Urinary bladder (tissue), 4 donors: ENCODE measurements around the gene TPRG1. TPM values are rescaled to one million over a fixed set of nuclear protein-coding genes. Genes with fewer than 3 reads are reported as not detected.

ENCODE experiments used
- DNase-seq: peaks from one replicate; pipeline ENCODE4 v3.0.0-alpha.2; 2015; ENCODE audit errors: extremely low spot score
- H3K27ac ChIP-seq: one replicate; pipeline ENCODE4 v1.5.1; 2013; ENCODE audit warnings: low read depth, mild to moderate bottlenecking, moderate library complexity
- H3K36me3 ChIP-seq: one replicate; pipeline ENCODE4 v1.6.1; 2013; ENCODE audit warnings: mild to moderate bottlenecking, moderate library complexity; ENCODE audit not compliant: insufficient read depth
- H3K4me1 ChIP-seq: one replicate; pipeline ENCODE4 v1.6.1; 2013; ENCODE audit warnings: mild to moderate bottlenecking, moderate library complexity; ENCODE audit not compliant: insufficient read depth
- H3K4me3 ChIP-seq: one replicate; pipeline ENCODE4 v1.5.1; 2013; ENCODE audit warnings: low read depth, low read length
- WGBS: extraction: QIAGEN DNeasy Blood & Tissue Kit; methylation state at CpG from one replicate; pipeline ENCODE4 v1.1.7; 2013; 5-methylcytosine and 5-hydroxymethylcytosine counted together
- polyA plus RNA-seq: library from polyadenylated mRNA; stranded (reverse); fragments of 200-250 nt; gene quantifications from one replicate; pipeline ENCODE4 v1.2.3, GENCODE V29; 2013
- total RNA-seq: library from RNA; depleted of rRNA; stranded (reverse); fragments of >200 nt; gene quantifications from one replicate; pipeline ENCODE4 v1.2.3, GENCODE V29; 2014
- donor health status: healthy with polysubstance abuse.
- donor health status: healthy.

Gene TPRG1
- total and polyA plus RNA-seq, 2 donors, result 1.2 to 6.2 TPM

DNA sequence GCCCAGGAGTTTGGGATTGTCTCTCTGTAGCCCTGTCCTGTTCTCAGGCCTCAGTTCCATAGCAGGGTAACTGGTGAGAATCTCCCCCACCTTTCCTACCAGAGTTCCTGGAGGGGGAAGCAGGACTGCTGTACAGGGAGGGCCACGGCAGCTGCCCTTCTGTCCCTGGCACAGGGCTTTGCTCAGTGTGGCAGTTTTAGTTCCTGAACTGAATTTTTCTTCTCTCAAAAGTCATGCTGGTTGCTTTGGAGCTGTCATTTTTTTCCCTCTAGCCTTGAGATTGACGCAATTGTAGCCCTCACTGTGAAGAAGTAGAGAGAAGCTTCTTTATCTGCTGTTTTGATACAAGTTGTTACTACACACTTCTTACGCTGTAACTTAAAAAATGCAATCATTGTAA is 55.5 kb downstream of the TPRG1 start:
- DNase-seq, result no peak
- H3K27ac ChIP-seq, result no peak overlapping the region
- H3K36me3 ChIP-seq, result no peaks in the 10 kb centered on the region
- no peak overlapping the region for H3K4me3 ChIP-seq
- WGBS, result 78% methylated on average over 3 of the region's 3 CpGs
- no peaks in the 10 kb centered on the region for H3K4me1 ChIP-seq

GRCh38 chr3:189229196-189229828 is 57.5 kb downstream of the TPRG1 start:
- Histone ChIP-seq H3K4me3 (no peak overlapping the region), H3K36me3 (no peaks in the 10 kb centered on the region), H3K4me1 (no peaks in the 10 kb centered on the region), H3K27ac (no peak overlapping the region)
- no peak for DNase-seq
- 64% methylated on average over 5 of the region's 5 CpGs for WGBS

GRCh38 chr3:189232790-189233189 is 61.0 kb downstream of the TPRG1 start:
- H3K4me3 ChIP-seq, result no peak overlapping the region
- H3K36me3 ChIP-seq, result no peaks in the 10 kb centered on the region
- WGBS, result 69% methylated on average over 3 of the region's 3 CpGs
- H3K4me1 ChIP-seq, result no peaks in the 10 kb centered on the region
- DNase-seq, result no peak
- no peak overlapping the region for H3K27ac ChIP-seq

GRCh38 chr3:189233225-189233858 is 61.6 kb downstream of the TPRG1 start:
- Histone ChIP-seq H3K4me3 (no peak overlapping the region), H3K4me1 (no peaks in the 10 kb centered on the region), H3K36me3 (no peaks in the 10 kb centered on the region), H3K27ac (no peak overlapping the region)
- DNase-seq, result peak; percentile 28
- 46% methylated on average over 5 of the region's 5 CpGs for WGBS

DNA sequence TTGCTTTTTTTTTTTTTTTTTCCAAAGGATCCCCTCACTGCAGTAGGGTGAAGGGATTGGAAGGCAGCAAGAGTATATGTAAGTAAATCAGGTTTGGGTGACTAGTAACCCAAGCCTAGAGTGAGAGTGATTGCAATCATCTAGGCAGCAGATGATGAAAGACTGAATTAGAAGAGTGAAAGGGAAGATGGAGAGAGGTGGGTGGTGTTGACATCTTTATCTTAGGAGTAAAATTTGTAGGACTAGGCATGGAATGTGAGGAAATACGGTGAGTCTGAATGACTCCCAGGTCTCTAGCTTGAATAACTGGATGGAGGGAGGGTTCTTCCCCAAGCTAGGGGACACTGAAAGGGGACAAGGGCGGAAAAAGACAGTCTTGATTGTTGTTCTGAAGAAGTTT is 63.4 kb downstream of the TPRG1 start:
- 78% methylated on average over 2 of the region's 2 CpGs for WGBS
- DNase-seq, result no peak
- no peak overlapping the region for H3K4me3 ChIP-seq
- H3K4me1 ChIP-seq, result no peaks in the 10 kb centered on the region
- no peak overlapping the region for H3K27ac ChIP-seq
- H3K36me3 ChIP-seq, result no peaks in the 10 kb centered on the region

DNA sequence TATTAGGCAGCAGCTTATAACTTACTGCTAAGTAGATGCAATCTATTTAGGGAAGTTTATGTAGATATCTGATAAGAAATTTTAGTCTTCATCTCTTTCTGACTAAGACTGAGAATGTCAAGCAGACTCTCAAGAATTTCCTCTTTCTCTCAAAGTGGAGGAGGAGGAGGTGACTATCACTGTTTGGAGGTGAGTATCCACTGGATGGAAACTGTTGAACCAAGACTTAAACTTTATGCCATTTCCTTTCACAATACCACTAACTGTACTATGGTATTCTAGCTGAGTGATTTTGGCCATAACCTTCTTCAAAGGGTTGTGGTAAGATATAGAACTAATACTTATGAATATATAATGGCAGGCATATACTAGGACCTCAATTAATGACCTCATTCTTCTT is 64.6 kb downstream of the TPRG1 start:
- H3K36me3 ChIP-seq, result no peaks in the 10 kb centered on the region
- H3K4me1 ChIP-seq, result no peaks in the 10 kb centered on the region
- no peak for DNase-seq
- H3K4me3 ChIP-seq, result no peak overlapping the region
- no peak overlapping the region for H3K27ac ChIP-seq

- WGBS, result 87% methylated on average over 4 of the region's 4 CpGs
- DNase-seq, result no peak
- Histone ChIP-seq H3K36me3 (no peaks in the 10 kb centered on the region), H3K27ac (no peak overlapping the region), H3K4me3 (no peak overlapping the region), H3K4me1 (no peaks in the 10 kb centered on the region)
Observed at GRCh38 chr3:189237526-189237925, 65.8 kb downstream of the TPRG1 start.

DNA sequence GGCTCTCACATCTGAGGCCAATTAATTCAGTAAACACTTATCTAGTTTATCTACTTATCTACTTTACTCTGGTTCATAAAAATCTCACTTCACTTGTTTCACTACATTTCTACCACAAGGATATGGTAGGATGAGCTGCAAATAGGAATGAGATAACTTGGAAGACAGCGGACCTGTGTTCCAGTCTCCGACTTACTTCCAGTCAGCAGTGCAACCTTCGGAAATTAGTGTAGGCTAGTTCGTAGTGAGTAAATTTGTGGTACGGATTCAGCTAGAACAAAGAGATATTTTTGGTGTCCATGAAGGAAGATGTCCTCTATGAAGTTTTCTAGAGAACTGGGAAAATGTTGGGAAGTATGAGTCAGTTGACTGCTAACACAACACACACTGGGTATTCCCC is 66.3 kb downstream of the TPRG1 start:
- Histone ChIP-seq H3K27ac (no peak overlapping the region), H3K36me3 (no peaks in the 10 kb centered on the region), H3K4me1 (no peaks in the 10 kb centered on the region), H3K4me3 (no peak overlapping the region)
- 91% methylated on average over 5 of the region's 5 CpGs for whole genome bisulfite sequencing
- DNase-seq, result no peak

- no peak for DNase-seq
Observed at GRCh38 chr3:189239616-189240015, 67.8 kb downstream of the TPRG1 start.

GRCh38 chr3:189249987-189250386 is 78.2 kb downstream of the TPRG1 start:
- DNase-seq, result no peak
- WGBS, result 34% methylated on average over 1 of the region's 1 CpG
- H3K4me3 ChIP-seq, result no peak overlapping the region

More at GRCh38 chr3:189239616-189240015, 67.8 kb downstream of the TPRG1 start:
- Histone ChIP-seq H3K4me3 (no peak overlapping the region), H3K4me1 (no peaks in the 10 kb centered on the region), H3K27ac (no peak overlapping the region), H3K36me3 (no peaks in the 10 kb centered on the region)
- 92% methylated on average over 5 of the region's 5 CpGs for WGBS

GRCh38 chr3:189258261-189258660 is 86.5 kb downstream of the TPRG1 start:
- 81% methylated on average over 3 of the region's 3 CpGs for WGBS
- Histone ChIP-seq H3K27ac (no peak overlapping the region), H3K36me3 (no peaks in the 10 kb centered on the region), H3K4me1 (no peaks in the 10 kb centered on the region), H3K4me3 (no peak overlapping the region)
- DNase-seq, result no peak

More at GRCh38 chr3:189249987-189250386, 78.2 kb downstream of the TPRG1 start:
- H3K4me1 ChIP-seq, result no peaks in the 10 kb centered on the region
- H3K36me3 ChIP-seq, result no peaks in the 10 kb centered on the region
- H3K27ac ChIP-seq, result no peak overlapping the region

DNA sequence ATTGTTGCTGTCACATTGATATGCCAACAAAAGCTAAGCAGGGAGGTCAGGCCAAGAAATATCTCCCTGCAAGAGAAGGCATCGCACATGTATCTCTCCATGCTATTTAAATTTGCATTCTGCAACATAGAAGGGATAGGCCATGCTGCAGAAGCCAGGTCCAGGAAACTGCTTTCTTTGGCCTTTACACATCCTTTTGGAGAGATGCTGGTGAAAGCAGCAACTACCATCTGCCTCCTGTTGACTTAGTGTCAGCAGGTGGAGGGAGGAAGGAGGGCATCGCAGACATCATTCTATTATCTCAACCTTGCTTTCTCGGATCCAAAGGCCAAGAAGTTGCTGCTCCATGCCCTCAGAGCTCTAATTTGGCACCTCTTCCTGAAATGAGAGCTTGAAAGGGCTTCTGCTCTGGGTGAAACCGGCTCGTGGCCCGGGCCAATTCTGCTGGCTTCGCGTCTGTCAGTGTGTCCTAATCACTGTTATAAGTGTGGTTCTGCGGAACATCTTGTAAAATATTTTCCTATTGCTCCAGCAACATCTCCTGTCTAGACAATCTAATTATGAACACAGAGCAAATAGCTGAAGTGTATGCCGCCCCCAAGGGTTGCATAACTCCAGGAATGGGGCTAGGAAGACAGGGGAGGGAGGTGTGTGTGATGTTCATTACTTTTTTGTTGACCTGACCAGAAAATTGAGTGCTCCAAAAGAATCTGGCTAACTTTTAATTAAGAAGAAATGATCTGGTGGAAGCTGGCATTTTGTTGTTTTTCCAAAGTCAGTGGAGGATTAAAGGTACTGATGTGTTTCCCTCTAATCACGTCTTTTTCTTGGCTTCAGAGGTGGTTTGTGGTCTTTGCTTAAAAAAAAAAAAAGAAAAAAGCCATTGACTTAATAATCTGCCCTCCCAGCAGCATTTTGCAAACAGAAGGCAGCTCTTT is 89.1 kb downstream of the TPRG1 start:
- no peaks in the 10 kb centered on the region for H3K36me3 ChIP-seq
- no peak for DNase-seq
- no peaks in the 10 kb centered on the region for H3K4me1 ChIP-seq
- WGBS, result 69% methylated on average over 11 of the region's 11 CpGs
- no peak overlapping the region for H3K4me3 ChIP-seq
- no peak overlapping the region for H3K27ac ChIP-seq

DNA sequence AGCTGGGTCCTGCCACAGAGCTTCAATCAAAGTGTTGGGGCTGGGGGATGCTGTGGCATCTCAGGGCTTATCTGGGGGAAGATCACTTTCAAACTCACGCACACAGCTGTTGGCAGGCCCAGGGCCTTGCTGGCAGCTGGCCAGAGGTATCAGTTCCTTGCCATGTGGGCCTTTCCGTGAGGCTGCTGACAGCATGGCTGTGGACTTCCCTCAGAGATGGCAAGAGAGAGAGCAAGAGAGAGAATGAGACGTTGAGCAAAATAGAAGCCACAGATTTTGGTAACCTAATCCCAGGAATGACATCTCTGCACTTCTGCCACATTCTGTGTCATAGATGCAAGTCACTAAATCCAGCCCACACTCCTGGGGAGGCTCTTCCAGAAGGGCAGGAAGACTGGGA is 91.0 kb downstream of the TPRG1 start:
- Histone ChIP-seq H3K4me3 (no peak overlapping the region), H3K36me3 (no peaks in the 10 kb centered on the region), H3K27ac (no peak overlapping the region), H3K4me1 (no peaks in the 10 kb centered on the region)
- DNase-seq, result no peak
- WGBS, result 39% methylated on average over 3 of the region's 3 CpGs
